Stimulated activated naive CD8-positive, alpha-beta T cell treated with anti-CD3 and anti-CD28 coated beads, Interleukin-15, Interleukin-2, amounts not matched to agents 100 U/mL and 50 U/mL, for 24 hours (primary cell): Measurements from ENCODE around the gene TRPV3.
"Not testable (repeated sequence)": the region's sequence is repeated elsewhere in the genome, so short reads cannot be mapped to it uniquely, and the experiment has no call there.

Experiments
- ATAC-seq: fragments of 150-1000 bp; cut with Tn5 transposase; one replicate; pipeline ENCODE4 v1.10.0; 2021
- DNase-seq: peaks from one replicate; pipeline ENCODE4 v3.0.0; 2021

TRPV3 gene

DNA sequence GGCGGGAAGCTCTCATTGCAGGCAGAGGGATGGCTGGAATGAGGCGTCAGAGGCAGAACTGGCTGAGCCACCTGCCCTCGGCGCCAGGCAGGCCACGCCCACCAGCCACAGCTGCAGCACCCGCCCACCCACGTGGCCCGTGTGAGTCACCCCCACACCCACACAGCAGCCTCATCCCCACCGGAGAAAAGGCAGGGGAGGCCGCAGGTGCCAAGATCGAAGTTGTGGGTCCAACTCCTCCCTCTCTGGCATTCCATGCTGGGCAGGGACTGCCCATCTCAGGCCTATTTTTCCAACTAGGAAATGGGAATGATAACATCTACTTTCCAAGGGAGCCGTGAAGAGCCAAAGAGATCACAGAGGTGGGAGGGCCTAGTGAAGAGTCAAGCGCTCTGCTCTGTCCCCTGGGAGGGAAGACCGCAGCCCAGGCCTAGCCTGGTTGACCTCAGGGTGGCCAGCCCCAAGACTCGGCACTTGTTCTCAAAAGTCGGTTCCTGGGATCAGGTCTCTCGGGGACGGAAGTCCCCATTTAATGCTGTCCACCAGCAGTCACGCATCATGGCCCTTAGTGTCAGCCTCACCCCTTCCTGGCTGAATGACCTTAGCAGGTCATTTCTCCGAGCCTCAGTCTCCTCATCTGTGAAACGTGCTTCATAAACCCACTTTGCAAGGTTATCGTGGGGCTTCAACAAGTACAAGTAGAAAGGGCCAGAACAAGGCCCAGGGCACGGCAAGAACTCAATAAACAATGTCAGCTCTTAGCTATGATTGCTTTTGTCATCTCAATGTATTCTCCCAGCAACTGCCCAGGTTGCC lies at the start of gene TRPV3:
Gene TRPV3 (minus strand): TSS at position 45 of the 816 bp plus-strand sequence. CDS start 2,962 bp downstream, outside the sequence.
- DNase-seq (peak; percentile 76), ATAC-seq (peak; percentile 44)

DNA sequence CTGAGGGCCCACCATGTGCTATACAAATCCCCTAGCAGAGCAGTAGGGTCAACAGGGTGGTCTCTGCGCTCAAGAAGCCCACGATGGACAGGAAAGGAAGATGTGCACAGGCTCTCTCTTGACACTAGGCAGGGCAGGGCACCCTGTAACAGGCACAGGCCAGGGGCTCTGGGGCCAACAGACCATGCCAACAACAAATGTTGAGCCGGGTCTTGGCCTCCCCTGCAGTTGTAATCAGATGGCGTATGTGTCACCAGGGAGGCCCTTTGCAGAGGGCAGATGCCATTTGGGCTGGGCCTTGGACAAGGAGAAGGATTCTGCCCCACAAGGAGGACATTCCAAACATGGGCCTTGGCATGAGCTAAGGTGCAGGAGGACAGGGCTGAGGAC lies 46.3 kb upstream of the TRPV3 start:
- no peak for DNase-seq
- no peak for ATAC-seq

GRCh38 chr17:3603119-3603869 lies 45.7 kb upstream of the TRPV3 start:
- ATAC-seq, result no peak
- DNase-seq, result no peak

DNA sequence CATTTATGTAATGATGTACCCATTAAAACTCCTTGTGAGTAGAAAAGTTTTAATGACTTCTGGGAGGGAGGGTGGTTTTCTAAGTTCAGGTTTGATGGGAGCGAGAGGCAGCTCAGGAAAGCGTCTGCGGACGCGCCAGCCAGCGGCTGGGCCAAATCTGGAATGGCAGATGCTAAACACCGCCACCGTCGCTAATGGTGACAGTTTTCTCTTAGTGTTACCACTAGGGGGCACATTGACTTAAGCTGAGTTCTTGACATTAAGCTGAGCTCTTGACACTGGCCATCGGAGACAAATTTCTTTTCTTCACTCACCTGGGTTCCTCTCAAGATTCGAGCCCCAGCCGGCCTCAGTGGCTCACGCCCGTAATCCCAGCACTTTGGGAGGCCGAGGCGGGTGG lies 44.9 kb upstream of the TRPV3 start:
- ATAC-seq (no peak), DNase-seq (peak; percentile 23)

DNA sequence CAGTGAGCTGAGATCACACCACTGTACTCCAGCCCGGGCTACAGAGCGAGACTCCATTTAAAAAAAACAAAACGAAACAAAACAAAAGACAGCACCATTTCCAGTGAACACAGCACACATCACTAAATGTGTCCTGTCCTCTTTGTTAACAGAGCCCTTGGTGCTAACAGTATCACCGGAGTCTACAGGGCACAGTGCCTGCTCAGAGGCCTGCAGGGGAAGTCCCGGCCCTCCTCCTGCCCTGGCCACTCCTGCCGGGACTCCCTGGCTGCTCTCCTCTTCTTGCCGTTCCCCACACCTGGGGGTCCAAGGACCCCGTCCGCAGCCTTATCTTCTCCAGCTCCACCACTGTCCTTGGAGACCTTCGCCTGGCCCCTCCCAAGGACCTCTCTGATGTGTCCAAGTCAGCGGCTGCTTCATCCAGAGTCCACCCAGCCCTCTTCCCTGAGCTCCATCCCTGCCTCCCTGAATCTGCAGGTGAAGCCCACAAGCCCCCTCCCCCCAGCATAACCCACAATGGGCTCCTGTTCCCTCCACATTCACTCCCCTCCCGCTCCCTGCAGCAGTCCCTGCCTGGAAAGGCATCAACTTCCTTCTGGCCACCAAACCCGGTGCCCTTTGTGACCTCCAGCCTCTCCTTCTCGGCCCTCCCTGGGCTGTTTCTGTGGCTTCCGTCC lies 43.1 kb upstream of the TRPV3 start:
- DNase-seq (no peak), ATAC-seq (no peak)

GRCh38 chr17:3598078-3598477 lies 40.5 kb upstream of the TRPV3 start:
- DNase-seq (no peak), ATAC-seq (no peak)

GRCh38 chr17:3596804-3597464 lies 39.3 kb upstream of the TRPV3 start:
- DNase-seq, result no peak
- no peak for ATAC-seq

DNA sequence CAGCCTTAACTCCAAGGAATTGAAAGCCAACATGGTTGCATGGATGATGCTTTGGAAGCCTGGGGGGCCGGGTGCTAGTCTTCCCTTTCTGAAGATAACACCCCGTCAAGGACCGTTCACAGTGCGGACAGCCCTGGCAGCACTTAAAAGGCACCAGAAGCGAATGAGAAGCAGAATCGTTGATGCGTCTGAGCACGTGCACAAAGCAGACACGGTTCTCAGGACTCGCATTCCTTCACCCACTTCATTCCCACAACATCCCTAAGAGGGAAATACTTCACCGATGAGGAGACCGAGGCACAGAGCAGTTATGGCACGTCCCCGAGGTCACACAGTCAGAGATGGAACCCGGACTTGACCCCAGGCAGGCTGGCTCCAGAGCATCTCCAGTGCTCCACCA lies 37.4 kb upstream of the TRPV3 start:
- ATAC-seq (no peak), DNase-seq (no peak)

GRCh38 chr17:3594051-3594800 lies 36.6 kb upstream of the TRPV3 start:
- ATAC-seq (no peak), DNase-seq (no peak)

DNA sequence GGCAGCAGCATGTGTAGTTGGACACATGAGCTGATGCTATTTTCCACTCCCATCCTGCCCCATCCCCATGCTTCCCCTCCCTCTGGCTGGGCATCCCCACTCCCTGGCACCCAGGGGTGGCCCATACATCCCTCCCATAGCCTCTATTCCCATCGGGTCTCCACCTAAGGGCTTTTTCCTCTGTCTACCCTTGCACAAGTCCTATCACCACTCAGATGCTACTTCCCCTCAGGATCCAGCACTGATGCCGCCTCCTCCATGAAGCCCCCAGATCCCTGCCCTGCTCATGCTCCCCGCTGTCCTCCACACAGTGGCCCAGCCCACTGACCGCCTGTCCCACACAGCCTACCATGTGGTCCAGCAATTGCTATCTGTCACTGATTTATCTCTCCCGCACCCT lies 35.8 kb upstream of the TRPV3 start:
- no peak for ATAC-seq

DNA sequence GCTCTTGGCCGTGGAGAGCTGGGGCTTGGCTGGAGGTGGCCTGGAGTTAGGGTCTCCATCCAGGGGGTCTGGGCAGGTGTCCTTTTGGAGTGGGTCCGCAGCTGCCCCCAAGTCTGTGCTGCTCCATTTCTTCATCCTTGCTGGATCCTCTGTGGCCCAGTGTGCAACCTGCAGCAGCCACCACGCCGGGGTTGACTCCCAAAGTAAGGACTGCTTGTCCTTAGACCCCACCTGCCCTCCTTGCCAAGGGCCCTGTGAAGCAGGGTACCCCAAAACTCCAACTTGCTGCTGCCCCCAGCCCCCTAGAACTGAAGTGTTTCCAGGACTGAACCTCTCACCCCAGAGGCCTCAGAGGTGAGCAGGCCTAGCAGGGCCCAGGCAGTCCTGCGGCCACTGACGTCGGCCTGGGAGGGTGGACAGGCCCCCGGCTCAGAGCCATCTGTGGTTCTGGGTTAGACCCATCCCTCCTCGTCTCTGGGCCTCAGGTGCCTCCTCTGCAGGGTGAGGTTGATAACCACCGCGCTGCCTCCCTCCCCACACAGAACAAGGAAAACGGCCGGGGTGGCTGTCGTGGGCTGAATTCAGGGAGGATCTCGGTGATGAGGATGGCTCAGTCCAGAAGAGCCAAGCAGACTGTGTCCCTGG lies 34.7 kb upstream of the TRPV3 start:
- no peak for ATAC-seq

More for the DNA sequence above, 35.8 kb upstream of the TRPV3 start:
- no peak for DNase-seq

GRCh38 chr17:3590768-3591167 lies 33.2 kb upstream of the TRPV3 start:
- no peak for DNase-seq
- no peak for ATAC-seq

More for the DNA sequence above, 34.7 kb upstream of the TRPV3 start:
- no peak for DNase-seq

DNA sequence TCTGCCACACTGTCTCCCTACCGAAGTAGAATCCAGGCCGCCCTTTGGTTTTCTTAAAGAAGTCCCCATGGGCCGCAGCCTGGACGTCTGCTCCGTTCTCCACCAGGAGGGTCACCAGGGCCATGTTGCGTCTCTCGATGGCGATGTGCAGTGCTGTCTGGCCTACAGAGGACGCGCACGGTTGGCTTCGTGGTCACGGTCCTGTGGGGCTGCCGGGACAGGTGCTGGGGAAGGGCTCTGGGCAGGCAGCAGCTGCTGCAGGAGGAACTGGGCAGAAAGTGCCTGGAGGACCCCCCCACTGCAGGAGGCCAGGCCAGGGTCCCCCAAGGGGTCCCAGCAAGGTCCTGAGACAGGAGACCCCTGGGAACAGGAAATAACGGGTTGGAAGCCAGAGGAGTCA lies 32.6 kb upstream of the TRPV3 start:
- DNase-seq (no peak), ATAC-seq (no peak)

DNA sequence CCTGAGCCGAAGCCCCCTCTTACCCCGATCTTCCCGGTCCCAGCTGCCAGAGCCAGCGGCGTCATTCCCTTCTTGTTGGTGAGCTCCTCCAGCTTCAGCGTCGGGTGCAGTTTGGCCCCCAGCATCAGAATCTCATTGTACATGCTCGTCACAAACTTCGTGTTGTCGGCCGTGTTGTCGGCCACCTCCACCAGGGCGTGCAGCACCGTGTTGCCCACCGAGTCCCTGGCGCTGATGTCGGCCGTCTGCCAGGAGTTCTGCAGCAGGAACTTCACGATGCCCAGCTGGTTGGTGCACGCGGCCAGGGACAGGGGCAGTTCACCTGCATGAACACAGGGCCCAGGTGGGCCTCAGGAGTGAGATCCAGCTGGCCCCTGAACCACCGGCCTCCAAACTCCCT lies 32.2 kb upstream of the TRPV3 start:
- ATAC-seq, result no peak
- DNase-seq, result no peak

- ATAC-seq (no peak), DNase-seq (no peak)
Observed at GRCh38 chr17:3585826-3586225, 28.2 kb upstream of the TRPV3 start.

DNA sequence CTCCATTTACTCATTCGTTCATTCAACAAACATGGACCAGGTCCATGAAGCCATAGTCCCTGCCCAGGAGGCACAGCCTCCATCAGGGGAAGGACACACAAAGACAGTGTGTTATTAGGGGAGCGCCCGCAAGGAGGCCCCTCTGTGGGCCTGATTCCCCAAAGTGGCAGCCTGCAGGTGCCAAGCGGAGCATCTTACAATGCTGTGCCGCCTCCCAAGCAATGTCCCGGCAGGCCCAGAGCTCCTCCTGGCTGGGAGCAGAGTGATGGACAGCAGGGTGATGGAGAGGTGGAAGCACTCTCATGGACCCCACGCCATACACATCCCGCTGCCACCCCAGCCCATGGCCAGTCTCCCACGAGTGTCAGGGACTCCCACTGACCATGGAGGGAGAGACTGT lies 25.8 kb upstream of the TRPV3 start:
- ATAC-seq (no peak), DNase-seq (no peak)

DNA sequence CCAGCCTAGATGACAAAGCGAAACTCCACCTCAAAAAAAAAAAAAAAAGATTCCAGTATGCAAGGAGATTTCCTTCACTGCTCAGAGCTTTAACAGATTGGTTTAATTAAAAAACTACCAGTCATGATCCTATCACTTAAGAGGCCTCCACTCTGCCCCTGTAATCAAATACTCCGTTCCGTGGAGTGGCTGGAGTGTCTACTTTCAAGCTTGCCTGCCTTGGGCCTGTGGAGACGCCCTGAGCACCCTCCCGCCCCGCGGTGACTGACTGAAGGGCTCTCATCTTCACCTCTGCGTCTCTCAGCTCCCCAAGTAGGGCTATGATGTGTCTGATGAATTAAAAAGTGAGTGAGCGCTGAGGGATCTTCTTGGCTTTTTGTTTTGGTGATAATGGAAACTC lies 25.3 kb upstream of the TRPV3 start:
- ATAC-seq, result no peak
- no peak for DNase-seq

GRCh38 chr17:3578667-3579066 lies 21.1 kb upstream of the TRPV3 start:
- not testable (repeated sequence) for ATAC-seq, DNase-seq

DNA sequence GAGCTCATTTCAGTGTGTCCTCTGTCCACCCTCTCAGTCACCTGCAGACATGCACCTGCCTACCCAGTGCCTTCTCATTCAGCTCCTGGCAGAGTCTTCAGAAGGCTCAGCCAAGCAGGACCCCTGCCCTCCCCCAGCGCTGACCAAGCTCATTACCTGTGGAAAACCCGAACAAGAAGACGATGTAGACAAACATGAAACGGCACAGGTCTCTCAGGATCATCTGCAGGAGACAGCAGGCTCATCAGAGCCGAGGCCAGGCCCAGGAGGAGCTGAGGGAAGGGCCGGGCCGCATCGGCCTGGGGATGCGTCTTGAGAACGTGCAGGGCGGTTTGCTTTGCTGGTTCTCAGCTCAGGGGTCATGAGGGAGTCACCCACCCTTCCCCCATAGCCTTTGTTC lies 19.4 kb upstream of the TRPV3 start:
- DNase-seq (no peak), ATAC-seq (no peak)

- DNase-seq, result no peak
- ATAC-seq, result no peak
Observed at GRCh38 chr17:3575511-3575910, 17.9 kb upstream of the TRPV3 start.

GRCh38 chr17:3574231-3574630 lies 16.6 kb upstream of the TRPV3 start:
- ATAC-seq, result no peak

More at GRCh38 chr17:3574231-3574630, 16.6 kb upstream of the TRPV3 start:
- no peak for DNase-seq
